Measurements from ENCODE around the gene ZNF124. TPM values are rescaled to one million over a fixed set of nuclear protein-coding genes. Genes with fewer than 3 reads are reported as not detected.
A peak's percentile ranks its signal among the peaks of the same experiment; 100 is the strongest.

The ZNF124 gene
- total RNA-seq, 1 experiment from 2014 or later = 18.8 TPM

- no TSS peak for BruUV-seq (replicated peaks)
- Mint-ChIP-seq H3K4me1 (ENCODE audit: insufficient read depth, unreplicated experiment) (no peaks in the 10 kb centered on the region), H3K4me3 (ENCODE audit: unreplicated experiment) (no peak overlapping the region), H3K9me3 (ENCODE audit: unreplicated experiment) (peaks cover 42% of the 10 kb centered on the region), H3K27ac (ENCODE audit: low read depth, unreplicated experiment) (no peak overlapping the region), H3K36me3 (ENCODE audit: insufficient read depth, unreplicated experiment) (peaks cover 97% of the 10 kb centered on the region), H3K27me3 (ENCODE audit: insufficient read depth, unreplicated experiment) (no peaks in the 10 kb centered on the region)
- POLR2A ChIA-PET = interaction anchor here (1.0 kb wide), 1 partner anchor 11 kb away, joined by 4 read pairs; no protein-coding TSS in a partner anchor
- TF ChIP-seq CTCF (IDR thresholded peaks at IDR 0.05; ENCODE audit: unreplicated experiment) = no peak
- no peak for DNase-seq (ENCODE audit: unreplicated experiment)
- CTCF ChIA-PET = no interaction called here
- intact Hi-C loops (cut with micrococcal nuclease) = no loop called here
These were observed 27.0 kb upstream of the ZNF124 start for GRCh38 chr1:247198781-247199180.

DNA sequence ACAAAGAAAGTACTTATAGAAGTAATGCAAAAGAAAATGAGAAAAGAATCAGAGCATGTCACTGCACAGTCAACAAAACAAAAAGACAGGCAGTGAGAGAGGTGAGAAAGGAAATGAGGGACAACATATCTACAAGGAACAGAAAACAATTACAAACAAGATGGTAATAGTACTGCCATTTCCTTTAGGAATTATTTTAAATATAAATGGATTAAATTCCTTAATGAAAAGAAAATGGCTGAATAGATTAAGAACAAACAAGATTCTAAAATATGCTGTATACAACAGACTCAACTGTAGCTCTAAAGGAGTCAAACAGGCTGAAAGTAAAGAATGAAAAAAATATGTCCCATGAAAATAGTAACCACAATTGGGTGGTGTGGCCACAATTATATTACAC is 22.1 kb upstream of the ZNF124 start:
- intact Hi-C loops (cut with micrococcal nuclease) = no loop called here
- ChIA-PET CTCF (interaction anchor here (0.5 kb wide), 1 partner anchor 235 kb away, joined by 3 read pairs; no protein-coding TSS in a partner anchor), POLR2A (interaction anchor here (0.8 to 1.0 kb wide), 3 partner anchors 9 to 139 kb away, joined by 3 read pairs; no protein-coding TSS in a partner anchor)
- H3K27ac Mint-ChIP-seq (ENCODE audit: low read depth, unreplicated experiment) = no peak overlapping the region
- no peak overlapping the region for H3K4me3 Mint-ChIP-seq (ENCODE audit: unreplicated experiment)
- TF ChIP-seq CTCF (IDR thresholded peaks at IDR 0.05; ENCODE audit: unreplicated experiment) = no peak
- peaks cover 93% of the 10 kb centered on the region for H3K36me3 Mint-ChIP-seq (ENCODE audit: insufficient read depth, unreplicated experiment)
- no peaks in the 10 kb centered on the region for H3K4me1 Mint-ChIP-seq (ENCODE audit: insufficient read depth, unreplicated experiment)
- peaks cover 69% of the 10 kb centered on the region for H3K9me3 Mint-ChIP-seq (ENCODE audit: unreplicated experiment)
- no TSS peak for BruUV-seq (replicated peaks)
- no peak for DNase-seq (ENCODE audit: unreplicated experiment)
- no peaks in the 10 kb centered on the region for H3K27me3 Mint-ChIP-seq (ENCODE audit: insufficient read depth, unreplicated experiment)

- Mint-ChIP-seq H3K9me3 (ENCODE audit: unreplicated experiment) (peaks cover 62% of the 10 kb centered on the region), H3K27me3 (ENCODE audit: insufficient read depth, unreplicated experiment) (no peaks in the 10 kb centered on the region), H3K36me3 (ENCODE audit: insufficient read depth, unreplicated experiment) (peaks cover 84% of the 10 kb centered on the region), H3K4me1 (ENCODE audit: insufficient read depth, unreplicated experiment) (no peaks in the 10 kb centered on the region), H3K4me3 (ENCODE audit: unreplicated experiment) (no peak overlapping the region), H3K27ac (ENCODE audit: low read depth, unreplicated experiment) (no peak overlapping the region)
- no peak for DNase-seq (ENCODE audit: unreplicated experiment)
- intact Hi-C loops (cut with micrococcal nuclease) = no loop called here
- no peak for TF ChIP-seq CTCF (IDR thresholded peaks at IDR 0.05; ENCODE audit: unreplicated experiment)
- ChIA-PET POLR2A (interaction anchor here (0.6 to 2.0 kb wide), 7 partner anchors 8 to 298 kb away, joined by 3 to 5 read pairs (median 3); partner anchors contain the start of gene ZNF670), CTCF (interaction anchor here (0.6 to 1.4 kb wide), 5 partner anchors 11 to 194 kb away, joined by 3 to 5 read pairs (median 3); no protein-coding TSS in a partner anchor)
- BruUV-seq (replicated peaks) = TSS peak; percentile 47
These were observed 18.4 kb upstream of the ZNF124 start for GRCh38 chr1:247189981-247190798.

DNA sequence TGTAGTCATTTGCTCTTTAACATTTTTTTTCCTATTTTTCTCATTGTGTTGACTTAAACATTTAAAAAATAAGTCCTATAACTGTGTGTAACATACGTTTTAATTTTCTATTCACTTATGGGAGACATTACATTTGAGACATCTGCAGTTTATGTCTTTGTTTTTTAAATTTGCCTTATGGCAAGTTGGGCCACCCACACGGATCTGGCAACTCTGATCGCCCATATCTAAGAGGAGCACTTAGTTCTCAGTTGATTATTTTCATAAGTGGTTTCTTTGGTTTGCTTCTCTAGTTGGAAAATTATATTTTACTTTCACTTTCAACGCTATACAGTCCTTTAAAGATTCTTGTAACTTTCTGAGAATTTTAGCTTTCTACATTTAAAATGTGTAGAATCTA is 13.8 kb upstream of the ZNF124 start:
- Mint-ChIP-seq H3K36me3 (ENCODE audit: insufficient read depth, unreplicated experiment) (peaks cover 49% of the 10 kb centered on the region), H3K9me3 (ENCODE audit: unreplicated experiment) (peaks cover 31% of the 10 kb centered on the region), H3K27me3 (ENCODE audit: insufficient read depth, unreplicated experiment) (no peaks in the 10 kb centered on the region), H3K4me3 (ENCODE audit: unreplicated experiment) (no peak overlapping the region), H3K27ac (ENCODE audit: low read depth, unreplicated experiment) (no peak overlapping the region), H3K4me1 (ENCODE audit: insufficient read depth, unreplicated experiment) (no peaks in the 10 kb centered on the region)
- intact Hi-C loops (cut with micrococcal nuclease) = no loop called here
- no peak for DNase-seq (ENCODE audit: unreplicated experiment)
- CTCF ChIA-PET = no interaction called here
- POLR2A ChIA-PET = interaction anchor here (0.6 to 1.3 kb wide), 4 partner anchors 14 to 257 kb away, joined by 3 to 4 read pairs (median 3); no protein-coding TSS in a partner anchor
- no TSS peak for BruUV-seq (replicated peaks)
- TF ChIP-seq CTCF (IDR thresholded peaks at IDR 0.05; ENCODE audit: unreplicated experiment) = no peak
